ENCODE data around the gene SPECC1L.

SPECC1L gene

GRCh38 chr22:24398409-24398808 lies 127.8 kb downstream of the SPECC1L start:
- no peak for DNase-seq (ENCODE audit: low spot score)

- DNase-seq (ENCODE audit: low spot score): no peak
Observed at GRCh38 chr22:24400034-24400725, 129.5 kb downstream of the SPECC1L start.

- no peak for DNase-seq (ENCODE audit: low spot score)
Observed at GRCh38 chr22:24400726-24401596, 130.3 kb downstream of the SPECC1L start.

GRCh38 chr22:24401931-24402367 lies 131.3 kb downstream of the SPECC1L start:
- no peak for DNase-seq (ENCODE audit: low spot score)

- no peak for DNase-seq (ENCODE audit: low spot score)
Observed at GRCh38 chr22:24402460-24403192, 132.0 kb downstream of the SPECC1L start.

GRCh38 chr22:24403346-24403745 lies 132.7 kb downstream of the SPECC1L start:
- DNase-seq (ENCODE audit: low spot score): no peak

GRCh38 chr22:24404561-24405275 lies 134.1 kb downstream of the SPECC1L start:
- no peak for DNase-seq (ENCODE audit: low spot score)

GRCh38 chr22:24405631-24406321 lies 135.1 kb downstream of the SPECC1L start:
- DNase-seq (ENCODE audit: low spot score): no peak

- DNase-seq (ENCODE audit: low spot score): no peak
Observed at GRCh38 chr22:24406322-24407277, 136.0 kb downstream of the SPECC1L start.

- DNase-seq (ENCODE audit: low spot score): no peak
Observed at GRCh38 chr22:24407278-24407665, 136.6 kb downstream of the SPECC1L start.

GRCh38 chr22:24407884-24408283 lies 137.3 kb downstream of the SPECC1L start:
- DNase-seq (ENCODE audit: low spot score): no peak

- no peak for DNase-seq (ENCODE audit: low spot score)
Observed at GRCh38 chr22:24408630-24409029, 138.0 kb downstream of the SPECC1L start.

GRCh38 chr22:24409707-24410106 lies 139.1 kb downstream of the SPECC1L start:
- DNase-seq (ENCODE audit: low spot score): no peak

GRCh38 chr22:24410110-24410856 lies 139.7 kb downstream of the SPECC1L start:
- no peak for DNase-seq (ENCODE audit: low spot score)

- no peak for DNase-seq (ENCODE audit: low spot score)
Observed at GRCh38 chr22:24411256-24412004, 140.8 kb downstream of the SPECC1L start.

- DNase-seq (ENCODE audit: low spot score): no peak
Observed at GRCh38 chr22:24412274-24412673, 141.6 kb downstream of the SPECC1L start.

GRCh38 chr22:24413271-24413670 lies 142.6 kb downstream of the SPECC1L start:
- DNase-seq (ENCODE audit: low spot score): no peak

- no peak for DNase-seq (ENCODE audit: low spot score)
Observed at GRCh38 chr22:24413736-24414385, 143.2 kb downstream of the SPECC1L start.
